Parathyroid adenoma (tissue), 2 donors: ENCODE results near the gene SMS.
"Not testable (repeated sequence)": the region's sequence is repeated elsewhere in the genome, so short reads cannot be mapped to it uniquely, and the experiment has no call there.

Experiments
- H2AFZ ChIP-seq: fragments of 300-600 bp; sonication (generic); one replicate; pipeline ENCODE4 v1.7.0; 2017; ENCODE audit warnings: antibody characterized with exemption, mild to moderate bottlenecking
- H3K27ac ChIP-seq: fragments of 300-600 bp; sonication (generic); one replicate; pipeline ENCODE4 v1.7.0; 2017
- H3K27me3 ChIP-seq: fragments of 300-600 bp; sonication (generic); one replicate; pipeline ENCODE4 v1.7.0; 2017; ENCODE audit warnings: low read length; ENCODE audit not compliant: control insufficient read depth, insufficient read depth
- H3K36me3 ChIP-seq: fragments of 300-600 bp; sonication (generic); one replicate; pipeline ENCODE4 v1.7.0; 2017; ENCODE audit warnings: low read length; ENCODE audit not compliant: control insufficient read depth, insufficient read depth
- H3K4me1 ChIP-seq: fragments of 300-600 bp; sonication (generic); one replicate; pipeline ENCODE4 v1.7.0; 2017; ENCODE audit warnings: control low read depth
- H3K4me2 ChIP-seq: fragments of 300-600 bp; sonication (generic); one replicate; pipeline ENCODE4 v1.7.0; 2017; ENCODE audit warnings: low read length
- H3K4me3 ChIP-seq: fragments of 300-600 bp; sonication (generic); one replicate; pipeline ENCODE4 v1.7.0; 2017; ENCODE audit warnings: low read depth, low read length
- H3K79me2 ChIP-seq: fragments of 300-600 bp; sonication (generic); one replicate; pipeline ENCODE4 v1.7.0; 2017; ENCODE audit warnings: control low read depth
- H3K9ac ChIP-seq: fragments of 300-600 bp; sonication (generic); one replicate; pipeline ENCODE4 v1.7.0; 2017; ENCODE audit warnings: mild to moderate bottlenecking
- H3K9me3 ChIP-seq: fragments of 300-600 bp; sonication (generic); one replicate; pipeline ENCODE4 v1.7.0; 2017; ENCODE audit warnings: low read length; ENCODE audit not compliant: control insufficient read depth
- CTCF ChIP-seq: fragments of 300-600 bp; sonication (generic); IDR thresholded peaks from one replicate; pipeline ENCODE4 v1.7.0; 2017; ENCODE audit warnings: antibody characterized with exemption, mild to moderate bottlenecking
- donor health status: primary hyperparathyroidism.

The SMS gene

GRCh38 chrX:21948897-21949578, 8.5 kb downstream of the SMS start:
- no peak for TF ChIP-seq CTCF

GRCh38 chrX:21949689-21950088, 9.2 kb downstream of the SMS start:
- Histone ChIP-seq H3K36me3 (no peaks in the 10 kb centered on the region), H3K4me1 (no peaks in the 10 kb centered on the region), H3K4me3 (no peak overlapping the region), H3K4me2 (no peak overlapping the region), H3K79me2 (no peaks in the 10 kb centered on the region), H3K27me3 (no peaks in the 10 kb centered on the region), H3K9ac (no peak overlapping the region), H2AFZ (no peak overlapping the region), H3K9me3 (no peaks in the 10 kb centered on the region), H3K27ac (no peak overlapping the region)
- TF ChIP-seq CTCF, result no peak

More at GRCh38 chrX:21948897-21949578, 8.5 kb downstream of the SMS start:
- Histone ChIP-seq H2AFZ (no peak overlapping the region), H3K9ac (no peak overlapping the region), H3K4me1 (no peaks in the 10 kb centered on the region), H3K27me3 (no peaks in the 10 kb centered on the region), H3K36me3 (no peaks in the 10 kb centered on the region), H3K4me2 (no peak overlapping the region), H3K79me2 (no peaks in the 10 kb centered on the region), H3K27ac (no peak overlapping the region), H3K9me3 (no peaks in the 10 kb centered on the region), H3K4me3 (no peak overlapping the region)

- H2AFZ ChIP-seq, H3K4me1 ChIP-seq, H3K4me3 ChIP-seq, H3K9ac ChIP-seq, H3K9me3 ChIP-seq, H3K27me3 ChIP-seq, H3K79me2 ChIP-seq, H3K4me2 ChIP-seq, H3K27ac ChIP-seq, H3K36me3 ChIP-seq: not testable (repeated sequence)
Measured at GRCh38 chrX:21950557-21950956, 10.0 kb downstream of the SMS start.

GRCh38 chrX:21952624-21953023, 12.1 kb downstream of the SMS start:
- H3K4me1 ChIP-seq, result no peaks in the 10 kb centered on the region
- TF ChIP-seq CTCF, result no peak
- no peak overlapping the region for H2AFZ ChIP-seq
- H3K27ac ChIP-seq, result no peak overlapping the region
- no peaks in the 10 kb centered on the region for H3K36me3 ChIP-seq
- H3K27me3 ChIP-seq, result no peaks in the 10 kb centered on the region
- no peak overlapping the region for H3K9ac ChIP-seq
- no peaks in the 10 kb centered on the region for H3K79me2 ChIP-seq
- no peak overlapping the region for H3K4me2 ChIP-seq
- H3K9me3 ChIP-seq, result no peaks in the 10 kb centered on the region
- no peak overlapping the region for H3K4me3 ChIP-seq

GRCh38 chrX:21953195-21953830, 12.8 kb downstream of the SMS start:
- not testable (repeated sequence) for H3K36me3 ChIP-seq, H2AFZ ChIP-seq, H3K27ac ChIP-seq, H3K4me2 ChIP-seq, H3K27me3 ChIP-seq, H3K9ac ChIP-seq, H3K4me1 ChIP-seq, H3K9me3 ChIP-seq, H3K4me3 ChIP-seq, H3K79me2 ChIP-seq
